ENCODE measurements around the gene THYN1. TPM values are rescaled to one million over a fixed set of nuclear protein-coding genes. Genes with fewer than 3 reads are reported as not detected.
A peak's percentile ranks its signal among the peaks of the same experiment; 100 is the strongest.

The THYN1 gene
- total and polyA plus RNA-seq, 9 donors = 41.0 to 91.8 (median 59.6) TPM

- no peaks in the 10 kb centered on the region for H3K9me3 ChIP-seq
- no peak overlapping the region for H3K27ac ChIP-seq
- no peaks in the 10 kb centered on the region for H3K36me3 ChIP-seq
- H3K4me3 ChIP-seq = peak overlapping the region; percentile 60
- H3K4me1 ChIP-seq (ENCODE audit: insufficient read depth) = peaks cover 9% of the 10 kb centered on the region
- DNase-seq = no peak
- TF ChIP-seq CTCF (IDR thresholded peaks at IDR 0.05) = no peak
- TF ChIP-seq POLR2A (IDR thresholded peaks at IDR 0.05) = no peak
- no peak for TF ChIP-seq EP300 (IDR thresholded peaks at IDR 0.05)
- no peaks in the 10 kb centered on the region for H3K27me3 ChIP-seq
- 6 to 9% (median 6%) methylated on average over 5 of the region's 5 CpGs for WGBS, 3 donors
- intact Hi-C loops (cut with DNase I) = loop anchor here in 1 of 4 donors (5.0 to 10.0 kb wide), 2 partner anchors 109 to 188 kb away; partner anchors contain the start of gene GLB1L2
Measured at GRCh38 chr11:134223121-134223520, 30.0 kb downstream of the THYN1 start.

- WGBS, 3 donors = 95 to 99% (median 96%) methylated on average over 3 of the region's 3 CpGs
- intact Hi-C loops (cut with DNase I) = no loop called here
Measured at GRCh38 chr11:134216816-134217215, 36.3 kb downstream of the THYN1 start.

GRCh38 chr11:134215836-134216235 is 37.3 kb downstream of the THYN1 start:
- Histone ChIP-seq H3K36me3 (no peaks in the 10 kb centered on the region), H3K27ac (no peak overlapping the region), H3K4me3 (no peak overlapping the region), H3K27me3 (no peaks in the 10 kb centered on the region), H3K4me1 (ENCODE audit: insufficient read depth) (no peaks in the 10 kb centered on the region), H3K9me3 (no peaks in the 10 kb centered on the region)
- 92 to 93% (median 92%) methylated on average over 7 of the region's 7 CpGs for WGBS, 3 donors
- intact Hi-C loops (cut with DNase I) = no loop called here
- TF ChIP-seq CTCF (IDR thresholded peaks at IDR 0.05) (no peak), EP300 (IDR thresholded peaks at IDR 0.05) (no peak), POLR2A (IDR thresholded peaks at IDR 0.05) (no peak)
- DNase-seq = no peak

More at GRCh38 chr11:134216816-134217215, 36.3 kb downstream of the THYN1 start:
- no peak for DNase-seq
- Histone ChIP-seq H3K27ac (no peak overlapping the region), H3K4me3 (no peak overlapping the region), H3K9me3 (no peaks in the 10 kb centered on the region), H3K4me1 (ENCODE audit: insufficient read depth) (no peaks in the 10 kb centered on the region), H3K27me3 (no peaks in the 10 kb centered on the region), H3K36me3 (no peaks in the 10 kb centered on the region)
- TF ChIP-seq POLR2A (IDR thresholded peaks at IDR 0.05) (no peak), CTCF (IDR thresholded peaks at IDR 0.05) (no peak)

GRCh38 chr11:134207538-134208239 is 45.5 kb downstream of the THYN1 start:
- Histone ChIP-seq H3K4me1 (ENCODE audit: insufficient read depth) (no peaks in the 10 kb centered on the region), H3K27me3 (no peaks in the 10 kb centered on the region), H3K4me3 (no peak overlapping the region), H3K36me3 (no peaks in the 10 kb centered on the region), H3K27ac (no peak overlapping the region), H3K9me3 (no peaks in the 10 kb centered on the region)
- 85 to 87% (median 85%) methylated on average over 16 of the region's 16 CpGs for WGBS, 3 donors
- DNase-seq = peak in 3 of 5 donors; percentile 35 to 51 (median 36)
- intact Hi-C loops (cut with DNase I) = no loop called here
- TF ChIP-seq CTCF (IDR thresholded peaks at IDR 0.05) (peak in 1 of 3 donors; percentile 28), POLR2A (IDR thresholded peaks at IDR 0.05) (no peak), EP300 (IDR thresholded peaks at IDR 0.05) (no peak)

All from ovary (tissue), 9 donors.